GM12878 (cell line): ENCODE measurements around the gene ASB2. TPM values are rescaled to one million over a fixed set of nuclear protein-coding genes. Genes with fewer than 3 reads are reported as not detected.

Experiments
- ATAC-seq: fragments of 200-7000 bp; cut with Tn5 transposase; 3 replicates; pipeline ENCODE4 v1.9.1; 2020; ENCODE audit warnings: mild to moderate bottlenecking, moderate library complexity
- BruUV-seq: library from RNA; stranded (reverse); fragments of 400-500 nt; replicated peaks from 2 replicates; lab custom pipeline; 2021; lab: Mats Ljungman, UMichigan
- CTCF ChIA-PET: fragments of 300-600 bp; sonication (Branson Sonifier 250); formaldehyde crosslinking; extraction: SDS; loops from one replicate; lab custom pipeline; 2021; ENCODE audit warnings: inconsistent platforms; lab: Yijun Ruan, JAX
- POLR2A ChIA-PET: fragments of 350-600 bp; formaldehyde crosslinking; extraction: SDS; loops from one replicate; lab custom pipeline; 2021; ENCODE audit warnings: inconsistent platforms; lab: Charles Lee
- RAD21 ChIA-PET: fragments of 300-600 bp; sonication (Branson Sonifier 250); formaldehyde crosslinking; loops from one replicate; lab custom pipeline; 2023; ENCODE audit warnings: antibody characterized with exemption; ENCODE audit not compliant: unreplicated experiment; lab: Charles Lee
- SMC1A ChIA-PET: fragments of 300-600 bp; sonication (Branson Sonifier 250); formaldehyde crosslinking; loops from one replicate; lab custom pipeline; 2023; ENCODE audit not compliant: unreplicated experiment, uncharacterized antibody; lab: Charles Lee
- DNase-seq: peaks from one replicate; pipeline ENCODE4 v3.0.0-alpha.2; 2011; ENCODE audit warnings: low read depth, low spot score
- FAIRE-seq: peaks from 3 replicates; lab custom pipeline; 2011; peaks lifted over from hg19 to GRCh38; lab: Jason Lieb, UNC
- H2AFZ ChIP-seq: 2 replicates; pipeline ENCODE4 v1.6.0; 2011; ENCODE audit warnings: low read depth, low read length, control low read depth; ENCODE audit not compliant: control insufficient read depth
- H3K27ac ChIP-seq: 2 replicates; pipeline ENCODE4 v1.5.1; 2011; ENCODE audit warnings: control low read depth; ENCODE audit not compliant: control insufficient read depth, insufficient read depth
- H3K27me3 ChIP-seq, 2 experiments: replicated peaks in 1 of 2; 2 replicates each; pipeline versions ENCODE4 v1.6.0 to v1.6.1; 2011; ENCODE audit warnings: low read length in 1 of 2; ENCODE audit not compliant: control insufficient read depth in 2 of 2, insufficient read depth in 2 of 2
- H3K36me3 ChIP-seq, 2 experiments: 2 replicates each; pipeline ENCODE4 v1.5.1; 2011; ENCODE audit warnings: low read length in 1 of 2; ENCODE audit not compliant: control insufficient read depth in 2 of 2, insufficient read depth in 2 of 2
- H3K4me1 ChIP-seq: 2 replicates; pipeline ENCODE4 v1.6.1; 2011; ENCODE audit warnings: mild to moderate bottlenecking, low read length, moderate library complexity, mixed read lengths; ENCODE audit not compliant: control insufficient read depth, insufficient read depth
- H3K4me2 ChIP-seq: 2 replicates; pipeline ENCODE4 v1.6.0; 2011; ENCODE audit warnings: control low read depth; ENCODE audit not compliant: control insufficient read depth, insufficient read depth
- H3K4me3 ChIP-seq: fragments of 200-600 bp; sonication (generic); 2 replicates; pipeline ENCODE4 v1.5.1; 2016
- H3K79me2 ChIP-seq: 2 replicates; pipeline ENCODE4 v1.6.0; 2011; ENCODE audit warnings: low read length; ENCODE audit not compliant: control insufficient read depth, insufficient read depth
- H3K9ac ChIP-seq: 2 replicates; pipeline ENCODE4 v1.8.0; 2011; ENCODE audit warnings: low read length, control low read depth, mixed read lengths; ENCODE audit not compliant: control insufficient read depth, insufficient read depth
- H3K9me3 ChIP-seq: replicated peaks from 3 replicates; pipeline ENCODE4 v1.5.1; 2011; ENCODE audit warnings: mild to moderate bottlenecking, low read length; ENCODE audit not compliant: control insufficient read depth, insufficient read depth
- H4K20me1 ChIP-seq: 2 replicates; pipeline ENCODE4 v1.6.0; 2011; ENCODE audit not compliant: control insufficient read depth, insufficient read depth
- ATF2 ChIP-seq: IDR thresholded peaks from 2 replicates; pipeline ENCODE4 v1.6.1; 2012; ENCODE audit warnings: low read length, inconsistent platforms
- BACH1 ChIP-seq: fragments of 450-650 bp; IDR thresholded peaks from 2 replicates; pipeline ENCODE4 v1.6.1; 2017; ENCODE audit warnings: mild to moderate bottlenecking, borderline replicate concordance
- CBX3 ChIP-seq: fragments of 200-600 bp; sonication (generic); IDR thresholded peaks from 2 replicates; pipeline ENCODE4 v1.6.1; 2016; ENCODE audit warnings: low read depth, borderline replicate concordance
- E4F1 ChIP-seq: fragments of 450-650 bp; IDR thresholded peaks from 2 replicates; pipeline ENCODE4 v1.6.1; 2018; ENCODE audit warnings: borderline replicate concordance, mild to moderate bottlenecking; ENCODE audit not compliant: partially characterized antibody
- HDGF ChIP-seq: fragments of 450-650 bp; IDR thresholded peaks from 2 replicates; pipeline ENCODE4 v1.6.1; 2016; ENCODE audit warnings: antibody characterized with exemption
- JUNB ChIP-seq: IDR thresholded peaks from 2 replicates; pipeline ENCODE4 v1.6.1; 2016; ENCODE audit warnings: antibody characterized with exemption, mild to moderate bottlenecking
- MYC ChIP-seq: IDR thresholded peaks from 2 replicates; pipeline ENCODE4 v1.6.1; 2011; ENCODE audit warnings: mild to moderate bottlenecking, low read length, moderate library complexity, inconsistent platforms; ENCODE audit not compliant: insufficient read depth, insufficient replicate concordance, insufficient read length, severe bottlenecking
- RELA ChIP-seq: fragments of 450-650 bp; IDR thresholded peaks from 2 replicates; pipeline ENCODE4 v1.8.0; 2014; ENCODE audit warnings: borderline replicate concordance; ENCODE audit not compliant: partially characterized antibody
- SKIL ChIP-seq: fragments of 450-650 bp; IDR thresholded peaks from 2 replicates; pipeline ENCODE4 v1.6.1; 2017; ENCODE audit warnings: mild to moderate bottlenecking, low read depth, inconsistent platforms; ENCODE audit not compliant: poor library complexity, severe bottlenecking
- SMARCA5 ChIP-seq: fragments of 450-650 bp; IDR thresholded peaks from 2 replicates; pipeline ENCODE4 v1.6.1; 2017; ENCODE audit warnings: mild to moderate bottlenecking
- TCF7 ChIP-seq: IDR thresholded peaks from 2 replicates; pipeline ENCODE4 v1.6.1; 2014; ENCODE audit warnings: antibody characterized with exemption, borderline replicate concordance
- ZNF217 ChIP-seq: fragments of 450-650 bp; IDR thresholded peaks from 2 replicates; pipeline ENCODE4 v1.6.1; 2017; ENCODE audit warnings: antibody characterized with exemption, mild to moderate bottlenecking
- ZNF24 ChIP-seq: fragments of 450-650 bp; IDR thresholded peaks from 2 replicates; pipeline ENCODE4 v1.6.1; 2017; ENCODE audit warnings: antibody characterized with exemption, mild to moderate bottlenecking
- WGBS: methylation state at CpG from one replicate; pipeline ENCODE4 v1.1.6; 2016; ENCODE audit warnings: low lambda C conversion rate; ENCODE audit not compliant: insufficient replicate concordance, insufficient coverage; ENCODE audit errors: missing lambda C conversion rate; 5-methylcytosine and 5-hydroxymethylcytosine counted together
- in situ Hi-C: fragments of 300-500 bp; cut with MboI; formaldehyde crosslinking; loops from 9 replicates; pipeline ENCODE4 v1.14.3; 2018; ENCODE audit warnings: mixed read lengths
- intact Hi-C: fragments of 100-400 bp; cut with micrococcal nuclease; formaldehyde crosslinking; loops from one replicate; pipeline ENCODE4 v1.14.2; 2022; ENCODE audit not compliant: unreplicated experiment
- polyA plus RNA-seq, 11 experiments: library from polyadenylated mRNA; depleted of rRNA in 4 of 11; unstranded in 6 of 11; stranded (reverse) in 5 of 11; fragments of >200 nt; fragmentation: Nextera tagmentation in 4 of 11; fragmentation: Illumina TruSeq in 1 of 11; extraction: Ambion mirVana in 4 of 11; extraction: Trizol in 1 of 11; gene quantifications; 1 replicate in 1 of 11; 2 replicates in 10 of 11; pipeline versions ENCODE4 v1.2.1 to v1.2.3, GENCODE V29; 2011 to 2016; ENCODE audit warnings: inconsistent platforms in 2 of 11, missing spikeins in 2 of 11, low read depth in 1 of 11
- total RNA-seq, 4 experiments: library from RNA; depleted of rRNA in 3 of 4; stranded (reverse); fragments of >200 nt in 3 of 4; fragmentation: Illumina TruSeq in 1 of 4; extraction: Trizol in 1 of 4; gene quantifications; 2 replicates each; pipeline versions ENCODE4 v1.2.1 to v1.2.3, GENCODE V29; 2013 to 2021

Gene ASB2
- total and polyA plus RNA-seq, 10 of the 15 experiments (the other 5 are each of a cell fraction or from before 2014, with no cell fraction given): 3.0 to 54.8 (median 33.5) TPM

- TF ChIP-seq MYC (no peak), JUNB (no peak), ZNF24 (no peak)
These were observed 38.9 kb downstream of the ASB2 start (continued) for GRCh38 chr14:93937519-93937918.

- Histone ChIP-seq H3K27me3 (no peaks in the 10 kb centered on the region), H3K9ac (no peak overlapping the region), H3K27ac (no peak overlapping the region), H3K79me2 (no peaks in the 10 kb centered on the region), H4K20me1 (no peaks in the 10 kb centered on the region), H3K36me3 (peaks cover 2 to 3% of the 10 kb centered on the region in 2 experiments; a peak in 3 of 4 replicates), H3K4me2 (no peak overlapping the region), H3K9me3 (no peaks in the 10 kb centered on the region; the same call in 2 of the 3 replicates), H3K4me3 (no peak overlapping the region), H3K4me1 (peaks cover 8% of the 10 kb centered on the region), H2AFZ (no peak overlapping the region)
- in situ Hi-C loops (no loop called here), intact Hi-C loops (no loop called here)
- ChIA-PET SMC1A (interaction anchor here (1.0 to 10.5 kb wide), 10 partner anchors 18 to 282 kb away, joined by 3 to 184 read pairs (median 6); partner anchors contain the start of gene CCDC197), POLR2A (no interaction called here), RAD21 (interaction anchor here (9.0 to 13.9 kb wide), 2 partner anchors 33 to 65 kb away, joined by 209 to 344 read pairs; partner anchors contain the start of gene CCDC197), CTCF (interaction anchor here (0.6 to 12.1 kb wide), 11 partner anchors 12 to 283 kb away, joined by 3 to 541 read pairs (median 6); partner anchors contain the start of genes ASB2 and CCDC197)
- BruUV-seq: no TSS peak
- FAIRE-seq (no peak), ATAC-seq (no peak), DNase-seq (no peak)
- 70% methylated on average over 6 of the region's 6 CpGs for WGBS
- TF ChIP-seq ZNF217 (no peak), SMARCA5 (no peak), HDGF (no peak), BACH1 (no peak), SKIL (no peak), TCF7 (no peak), RELA (no peak), E4F1 (no peak), ATF2 (no peak), CBX3 (no peak)
These were observed 39.4 kb downstream of the ASB2 start for GRCh38 chr14:93936926-93937325.
